K562 (cell line): Measurements from ENCODE around the gene ZFYVE27. TPM values are rescaled to one million over a fixed set of nuclear protein-coding genes. Genes with fewer than 3 reads are reported as not detected.

Source experiments
- NKRF ChIP-seq: fragments of 450-650 bp; IDR thresholded peaks from 2 replicates; pipeline ENCODE4 v1.6.1; 2016; ENCODE audit warnings: borderline replicate concordance
- PBX2 ChIP-seq, 2 experiments: IDR thresholded peaks in 1 of 2; conservative IDR thresholded peaks in 1 of 2; 2 replicates each; pipeline ENCODE4 v1.6.1; 2016; ENCODE audit warnings: low read depth in 2 of 2, mild to moderate bottlenecking in 1 of 2, missing compliant biosample characterization in 1 of 2, missing genetic modification characterization in 1 of 2, moderate library complexity in 1 of 2
- POLR2B ChIP-seq: fragments of 450-650 bp; IDR thresholded peaks from 2 replicates; pipeline ENCODE4 v1.6.1; 2018; ENCODE audit warnings: low read depth; ENCODE audit not compliant: partially characterized antibody
- ZBTB11 ChIP-seq, 3 experiments: fragments of 200-800 bp in 1 of 3; fragments of 250-450 bp in 1 of 3; fragments of 450-650 bp in 1 of 3; sonication (Bioruptor Pico) in 1 of 3; sonication (Bioruptor generic) in 1 of 3; formaldehyde crosslinking in 1 of 3; IDR thresholded peaks; 2 replicates each; pipeline versions ENCODE4 v1.6.1 to v1.8.0; 2016 to 2022; ENCODE audit warnings: mild to moderate bottlenecking in 2 of 3, missing genetic modification characterization in 2 of 3, missing compliant biosample characterization in 1 of 3, moderate library complexity in 1 of 3
- ZBTB7A ChIP-seq: IDR thresholded peaks from 2 replicates; pipeline ENCODE4 v1.6.1; 2011; ENCODE audit warnings: low read depth, mild to moderate bottlenecking, low read length, moderate library complexity, borderline replicate concordance; ENCODE audit not compliant: control insufficient read depth
- ZNF316 ChIP-seq: fragments of 450-650 bp; IDR thresholded peaks from 2 replicates; pipeline ENCODE4 v1.6.1; 2016
- ZNF407 ChIP-seq: fragments of 450-650 bp; IDR thresholded peaks from 2 replicates; pipeline ENCODE4 v1.6.1; 2016; ENCODE audit warnings: low read depth
- polyA plus RNA-seq, 8 experiments: library from polyadenylated mRNA; depleted of rRNA in 4 of 8; stranded (reverse) in 5 of 8; unstranded in 3 of 8; fragments of >200 nt; fragmentation: Nextera tagmentation in 2 of 8; fragmentation: Illumina TruSeq in 1 of 8; extraction: Ambion mirVana in 2 of 8; extraction: Trizol in 1 of 8; gene quantifications; 2 replicates each; pipeline versions ENCODE4 v1.2.1 to v1.2.3, GENCODE V29; 2011 to 2014; ENCODE audit warnings: inconsistent platforms in 1 of 8, missing spikeins in 1 of 8
- total RNA-seq, 7 experiments: library from RNA; depleted of rRNA in 6 of 7; stranded (reverse); fragments of >200 nt in 6 of 7; fragmentation: Illumina TruSeq in 2 of 7; extraction: Trizol in 2 of 7; gene quantifications; 2 replicates each; pipeline versions ENCODE4 v1.2.1 to v1.2.3, GENCODE V29; 2011 to 2021; ENCODE audit warnings: low replicate concordance in 1 of 7

The ZFYVE27 gene
- total and polyA plus RNA-seq, 9 of the 15 experiments (the other 6 are each of a cell fraction or from before 2014, with no cell fraction given) = 0.81 to 21.9 (median 15.3) TPM

GRCh38 chr10:97736902-97737769 lies at the start of gene ZFYVE27 (continued):
- peak in 1 of 3 experiments; percentile 65; a peak in 2 of 6 replicates for TF ChIP-seq ZBTB11 (CRISPR knock-in tag; IDR thresholded peaks at IDR 0.05)
- no peak for TF ChIP-seq ZNF316
- peak; percentile 86 for TF ChIP-seq ZBTB7A
- TF ChIP-seq POLR2B = peak; percentile 77
- TF ChIP-seq PBX2 (CRISPR knock-in tag; IDR thresholded peaks at IDR 0.05; ENCODE audit: low read depth) = no peak
- no peak for TF ChIP-seq PBX2 (tag; conservative IDR thresholded peaks at IDR 0.05; ENCODE audit: low read depth)
- peak; percentile 96 for TF ChIP-seq ZNF407
- TF ChIP-seq NKRF = peak; percentile 69
